Osteoblast (primary cell): ENCODE data around the gene MUC5B. TPM values are rescaled to one million over a fixed set of nuclear protein-coding genes. Genes with fewer than 3 reads are reported as not detected.

Experiments
- DNase-seq: peaks from one replicate; pipeline ENCODE4 v3.0.0; 2011; ENCODE audit warnings: low spot score, mixed read lengths; ENCODE audit not compliant: insufficient read length; ENCODE audit errors: missing footprints
- H2AFZ ChIP-seq: 2 replicates; pipeline ENCODE4 v1.6.0; 2011; ENCODE audit warnings: mild to moderate bottlenecking, low read length
- H3K27ac ChIP-seq: 2 replicates; pipeline ENCODE4 v1.5.1; 2011; ENCODE audit warnings: mild to moderate bottlenecking, low read depth, low read length, moderate library complexity
- H3K27me3 ChIP-seq: 2 replicates; pipeline ENCODE4 v1.6.0; 2012; ENCODE audit warnings: mild to moderate bottlenecking, control low read depth, inconsistent platforms, low read length, moderate library complexity; ENCODE audit not compliant: insufficient read depth
- H3K36me3 ChIP-seq: 2 replicates; pipeline ENCODE4 v1.5.1; 2011; ENCODE audit warnings: mild to moderate bottlenecking, low read length, control low read depth, moderate library complexity; ENCODE audit not compliant: insufficient read depth
- H3K4me1 ChIP-seq: 2 replicates; pipeline ENCODE4 v1.5.1; 2011; ENCODE audit warnings: mild to moderate bottlenecking, low read length, control low read depth, moderate library complexity; ENCODE audit not compliant: insufficient read depth
- H3K4me2 ChIP-seq: 2 replicates; pipeline ENCODE4 v1.6.0; 2011; ENCODE audit warnings: mild to moderate bottlenecking, low read length; ENCODE audit not compliant: insufficient read depth
- H3K4me3 ChIP-seq: fragments of 200-600 bp; sonication (generic); 3 replicates; pipeline ENCODE4 v1.5.1; 2012; ENCODE audit warnings: mild to moderate bottlenecking, low read length, inconsistent platforms; ENCODE audit not compliant: insufficient read depth
- H3K79me2 ChIP-seq: 2 replicates; pipeline ENCODE4 v1.6.0; 2012; ENCODE audit warnings: mild to moderate bottlenecking, low read length, control low read depth, inconsistent platforms; ENCODE audit not compliant: insufficient read depth
- H3K9me3 ChIP-seq: 2 replicates; pipeline ENCODE4 v1.5.1; 2011; ENCODE audit warnings: low read depth, low read length, control low read depth
- H4K20me1 ChIP-seq: 2 replicates; pipeline ENCODE4 v1.6.0; 2012; ENCODE audit warnings: mild to moderate bottlenecking, low read length, control low read depth; ENCODE audit not compliant: insufficient read depth
- total RNA-seq: library from RNA; depleted of rRNA; stranded (reverse); fragments of >200 nt; gene quantifications from 2 replicates; pipeline ENCODE4 v1.2.3, GENCODE V29; 2012
- TF ChIP-seq, protein P1 (sequence below): IDR thresholded peaks from 2 replicates; pipeline ENCODE4 v1.5.1; 2011; ENCODE audit warnings: mild to moderate bottlenecking, low read depth, low read length, moderate library complexity; ENCODE audit errors: extremely low read depth

Gene MUC5B
- total RNA-seq, 1 donor: not detected

GRCh38 chr11:1255151-1255550 is 32.3 kb downstream of the MUC5B start:
- Histone ChIP-seq H3K27ac (no peak overlapping the region), H3K4me3 (no peak overlapping the region)

GRCh38 chr11:1256257-1257045 is 33.6 kb downstream of the MUC5B start:
- no peak for DNase-seq
- Histone ChIP-seq H2AFZ (no peak overlapping the region), H3K9me3 (no peaks in the 10 kb centered on the region), H3K4me2 (no peak overlapping the region), H3K27ac (no peak overlapping the region), H3K4me3 (no peak overlapping the region), H3K79me2 (no peaks in the 10 kb centered on the region), H3K27me3 (no peaks in the 10 kb centered on the region), H4K20me1 (no peaks in the 10 kb centered on the region), H3K4me1 (no peaks in the 10 kb centered on the region), H3K36me3 (no peaks in the 10 kb centered on the region)
- TF ChIP-seq, protein P1, sequence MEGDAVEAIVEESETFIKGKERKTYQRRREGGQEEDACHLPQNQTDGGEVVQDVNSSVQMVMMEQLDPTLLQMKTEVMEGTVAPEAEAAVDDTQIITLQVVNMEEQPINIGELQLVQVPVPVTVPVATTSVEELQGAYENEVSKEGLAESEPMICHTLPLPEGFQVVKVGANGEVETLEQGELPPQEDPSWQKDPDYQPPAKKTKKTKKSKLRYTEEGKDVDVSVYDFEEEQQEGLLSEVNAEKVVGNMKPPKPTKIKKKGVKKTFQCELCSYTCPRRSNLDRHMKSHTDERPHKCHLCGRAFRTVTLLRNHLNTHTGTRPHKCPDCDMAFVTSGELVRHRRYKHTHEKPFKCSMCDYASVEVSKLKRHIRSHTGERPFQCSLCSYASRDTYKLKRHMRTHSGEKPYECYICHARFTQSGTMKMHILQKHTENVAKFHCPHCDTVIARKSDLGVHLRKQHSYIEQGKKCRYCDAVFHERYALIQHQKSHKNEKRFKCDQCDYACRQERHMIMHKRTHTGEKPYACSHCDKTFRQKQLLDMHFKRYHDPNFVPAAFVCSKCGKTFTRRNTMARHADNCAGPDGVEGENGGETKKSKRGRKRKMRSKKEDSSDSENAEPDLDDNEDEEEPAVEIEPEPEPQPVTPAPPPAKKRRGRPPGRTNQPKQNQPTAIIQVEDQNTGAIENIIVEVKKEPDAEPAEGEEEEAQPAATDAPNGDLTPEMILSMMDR: no peak

More at GRCh38 chr11:1255151-1255550, 32.3 kb downstream of the MUC5B start:
- Histone ChIP-seq H3K4me2 (no peak overlapping the region), H2AFZ (no peak overlapping the region), H3K36me3 (no peaks in the 10 kb centered on the region), H4K20me1 (no peaks in the 10 kb centered on the region), H3K27me3 (no peaks in the 10 kb centered on the region), H3K9me3 (no peaks in the 10 kb centered on the region), H3K4me1 (no peaks in the 10 kb centered on the region), H3K79me2 (no peaks in the 10 kb centered on the region)
- TF ChIP-seq, protein P1: no peak
- DNase-seq: no peak

GRCh38 chr11:1257366-1257765 is 34.5 kb downstream of the MUC5B start:
- Histone ChIP-seq H2AFZ (no peak overlapping the region), H3K36me3 (no peaks in the 10 kb centered on the region), H3K4me1 (peaks cover 4% of the 10 kb centered on the region), H4K20me1 (no peaks in the 10 kb centered on the region), H3K79me2 (no peaks in the 10 kb centered on the region), H3K4me3 (no peak overlapping the region), H3K27ac (no peak overlapping the region), H3K9me3 (no peaks in the 10 kb centered on the region), H3K4me2 (no peak overlapping the region), H3K27me3 (no peaks in the 10 kb centered on the region)
- TF ChIP-seq, protein P1: no peak
- DNase-seq: no peak

DNA sequence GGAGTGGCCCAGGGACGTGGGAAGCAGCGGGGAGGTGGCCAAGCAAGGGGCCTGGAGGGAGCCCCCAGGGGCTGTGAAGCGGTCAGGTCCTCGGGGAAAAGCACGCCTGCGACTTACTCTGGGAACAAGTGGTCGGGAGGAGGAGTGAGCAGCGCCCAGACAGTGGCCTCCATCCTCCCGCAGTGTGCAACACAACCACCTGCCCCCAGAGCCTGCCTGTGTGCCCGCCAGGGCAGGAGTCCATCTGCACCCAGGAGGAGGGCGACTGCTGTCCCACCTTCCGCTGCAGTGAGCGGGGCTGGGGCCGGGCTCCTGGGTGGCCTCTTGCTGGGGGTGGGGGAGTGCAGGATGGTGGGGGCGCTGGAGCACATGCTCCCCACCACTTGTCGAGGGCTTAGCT is 35.0 kb downstream of the MUC5B start:
- Histone ChIP-seq H3K27ac (no peak overlapping the region), H3K4me3 (no peak overlapping the region), H2AFZ (no peak overlapping the region), H3K4me2 (no peak overlapping the region), H4K20me1 (no peaks in the 10 kb centered on the region), H3K27me3 (no peaks in the 10 kb centered on the region), H3K9me3 (no peaks in the 10 kb centered on the region), H3K4me1 (peaks cover 5% of the 10 kb centered on the region), H3K36me3 (no peaks in the 10 kb centered on the region), H3K79me2 (no peaks in the 10 kb centered on the region)
- DNase-seq: no peak
- TF ChIP-seq, protein P1: no peak
